Gastroesophageal sphincter (tissue), 3 donors: ENCODE data around the gene CHST9.

Experiments used
- CTCF ChIP-seq, 4 experiments: fragments of 200-600 bp in 2 of 4; fragments of 450-650 bp in 2 of 4; sonication (generic) in 1 of 4; IDR thresholded peaks; one replicate each; pipeline ENCODE4 v1.5.1; 2017 to 2019; ENCODE audit warnings: antibody characterized with exemption in 4 of 4, mild to moderate bottlenecking in 2 of 4, moderate library complexity in 2 of 4
- POLR2A ChIP-seq, 2 donors: fragments of 450-650 bp; IDR thresholded peaks; one replicate each; pipeline ENCODE4 v1.6.1; 2017; ENCODE audit warnings: antibody characterized with exemption in 2 of 2, mild to moderate bottlenecking in 2 of 2, moderate library complexity in 1 of 2
- POLR2AphosphoS5 ChIP-seq: sonication (generic); formaldehyde crosslinking; IDR thresholded peaks from one replicate; pipeline ENCODE4 v1.6.1; 2017; ENCODE audit warnings: antibody characterized with exemption

- TF ChIP-seq CTCF (IDR thresholded peaks at IDR 0.05): no peak
- TF ChIP-seq POLR2A (IDR thresholded peaks at IDR 0.05): no peak
- TF ChIP-seq POLR2AphosphoS5: no peak
Observed at GRCh38 chr18:27008575-27008974, 176.5 kb downstream of the CHST9 start.
